Large intestine (tissue), 3 donors: ENCODE results near the gene TMEM184C. TPM values are rescaled to one million over a fixed set of nuclear protein-coding genes. Genes with fewer than 3 reads are reported as not detected.

ENCODE experiments used
- DNase-seq, 2 donors: peaks; one replicate each; pipeline versions ENCODE4 v3.0.0 to v3.0.0-alpha.2; 2013
- H3K27ac ChIP-seq: one replicate; pipeline ENCODE4 v1.5.1; 2013; ENCODE audit warnings: low read length
- H3K27me3 ChIP-seq: 2 replicates; pipeline ENCODE4 v1.6.1; 2013; ENCODE audit warnings: low read length; ENCODE audit not compliant: control insufficient read depth, insufficient read depth
- H3K36me3 ChIP-seq: 2 replicates; pipeline ENCODE4 v1.6.1; 2013; ENCODE audit warnings: low read length; ENCODE audit not compliant: control insufficient read depth, insufficient read depth
- H3K4me1 ChIP-seq: one replicate; pipeline ENCODE4 v1.6.1; 2013; ENCODE audit warnings: low read length; ENCODE audit not compliant: control insufficient read depth, insufficient read depth
- H3K4me3 ChIP-seq: one replicate; pipeline ENCODE4 v1.5.1; 2013; ENCODE audit warnings: low read length
- H3K9me3 ChIP-seq: one replicate; pipeline ENCODE4 v1.6.1; 2013; ENCODE audit warnings: mild to moderate bottlenecking, low read depth, low read length, moderate library complexity; ENCODE audit not compliant: control insufficient read depth
- WGBS: methylation state at CpG from one replicate; pipeline ENCODE4 v1.1.5; 2013; ENCODE audit warnings: low lambda C conversion rate; ENCODE audit not compliant: insufficient coverage; 5-methylcytosine and 5-hydroxymethylcytosine counted together
- polyA plus RNA-seq: library from polyadenylated mRNA; unstranded; fragments of 120-200 nt; gene quantifications from one replicate; pipeline ENCODE4 v1.2.1, GENCODE V29; 2013

Gene TMEM184C
- polyA plus RNA-seq, 1 donor, result 30.2 TPM

DNA sequence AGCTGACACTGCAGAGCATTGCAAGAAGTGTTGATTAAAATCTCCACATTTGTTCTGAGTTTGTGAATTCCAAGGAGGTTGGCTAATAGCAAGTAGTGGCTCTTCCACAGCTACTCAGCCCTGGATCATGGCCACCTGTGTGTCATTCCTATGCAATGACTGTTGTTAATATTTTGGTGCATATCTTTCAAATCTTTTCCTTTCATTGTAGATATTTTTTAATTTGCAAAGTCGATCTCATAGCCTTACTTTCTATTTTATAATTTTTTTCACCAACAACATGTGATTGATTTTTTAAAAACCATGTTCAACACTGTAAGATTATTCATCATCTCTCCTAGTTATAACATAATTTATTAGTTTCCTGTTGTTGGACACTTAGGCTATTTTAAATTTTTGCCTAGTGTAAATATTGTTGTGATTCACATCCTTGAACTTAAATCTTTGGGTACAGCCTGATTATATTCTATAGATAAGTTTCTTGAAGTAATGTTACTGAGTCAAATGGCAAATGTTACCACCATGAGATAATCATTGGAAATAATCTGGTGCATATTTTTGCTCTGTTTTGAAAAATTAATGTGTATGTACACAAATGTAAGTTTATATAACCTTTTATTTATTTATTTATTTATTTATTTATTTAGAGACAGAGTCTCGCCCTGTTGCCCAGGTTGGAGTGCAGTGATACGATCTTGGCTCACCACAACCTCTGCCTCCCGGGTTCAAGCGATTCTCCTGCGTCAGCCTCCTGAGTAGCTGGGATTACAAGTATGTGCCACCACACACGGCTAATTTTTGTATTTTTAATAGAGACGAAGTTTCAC, 97.6 kb downstream of the TMEM184C start:
- Histone ChIP-seq H3K4me1 (no peaks in the 10 kb centered on the region), H3K36me3 (no peaks in the 10 kb centered on the region), H3K27ac (no peak overlapping the region), H3K27me3 (no peaks in the 10 kb centered on the region), H3K4me3 (no peak overlapping the region), H3K9me3 (no peaks in the 10 kb centered on the region)
- no peak for DNase-seq
- 67% methylated on average over 1 of the region's 8 CpGs for WGBS

- no peaks in the 10 kb centered on the region for H3K36me3 ChIP-seq
- H3K27ac ChIP-seq, result no peak overlapping the region
- no peak overlapping the region for H3K4me3 ChIP-seq
- H3K4me1 ChIP-seq, result peaks cover 5% of the 10 kb centered on the region
- 88% methylated on average over 1 of the region's 1 CpG for WGBS
- H3K9me3 ChIP-seq, result no peaks in the 10 kb centered on the region
- DNase-seq, result no peak
- H3K27me3 ChIP-seq, result no peaks in the 10 kb centered on the region
These were observed 100.7 kb downstream of the TMEM184C start for GRCh38 chr4:147717878-147718277.

Other genes with a start within 250 kb of the TMEM184C start
- 15.0 TPM for gene EDNRA, start 136.3 kb upstream of the TMEM184C start, polyA plus RNA-seq
- gene PRMT9, start 66.8 kb downstream of the TMEM184C start, polyA plus RNA-seq, result 12.1 TPM
- gene ARHGAP10, start 114.7 kb downstream of the TMEM184C start, polyA plus RNA-seq, result 11.0 TPM